NCI-H146 treated with DMSO at 0.1 percent for 48 hours (cell line): ENCODE data around the gene ACR.

ENCODE experiments used
- DNase-seq: peaks from one replicate; lab custom pipeline; 2025; ENCODE audit not compliant: unreplicated experiment; lab: John Stamatoyannopoulos, UW

Gene ACR

DNA sequence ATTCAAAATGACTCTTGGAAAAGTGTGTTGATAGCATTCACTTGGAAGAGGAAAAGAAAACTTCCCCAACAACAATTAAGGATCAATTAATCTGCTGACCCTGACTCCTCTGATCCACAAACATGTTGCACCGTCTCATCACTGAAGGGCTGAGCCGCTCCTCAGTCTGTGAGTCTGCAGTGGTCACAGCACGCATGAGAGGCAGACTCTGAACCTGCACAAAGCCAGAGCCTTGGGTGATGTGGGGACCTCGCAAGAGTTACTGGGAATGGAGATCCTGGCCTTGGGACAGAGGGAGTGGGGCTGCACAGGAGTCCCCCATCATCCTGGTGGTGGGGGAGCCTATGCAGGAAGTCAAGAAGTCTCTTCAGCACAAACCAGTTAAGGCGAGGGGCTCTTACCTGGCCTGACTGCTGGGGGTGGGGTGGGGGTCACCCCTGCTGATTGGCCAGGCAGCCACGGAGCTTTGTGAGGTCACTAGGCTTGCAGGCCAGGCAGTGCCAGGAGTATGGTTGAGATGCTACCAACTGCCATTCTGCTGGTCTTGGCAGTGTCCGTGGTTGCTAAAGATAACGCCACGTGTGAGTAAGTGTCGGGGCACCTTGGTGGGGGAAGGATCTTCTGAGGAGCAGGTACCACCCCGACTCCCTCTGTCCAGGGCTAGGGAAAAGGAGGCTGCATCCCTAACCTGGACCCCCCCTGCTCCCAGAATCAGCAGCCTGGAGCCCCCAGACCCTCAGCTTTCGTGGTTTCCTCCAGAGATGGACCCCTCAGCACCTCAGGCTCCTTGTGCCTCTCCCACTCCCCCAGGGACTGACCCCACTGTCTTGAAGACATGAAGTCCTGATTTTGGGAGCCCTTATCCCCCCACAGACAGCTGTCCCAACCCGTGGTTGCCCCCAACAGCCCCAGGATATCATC, at the start of gene ACR:
TSS of gene ACR (plus strand) at position 477 of the 921 bp plus-strand sequence. CDS start at position 509, 32 bp downstream.
- no peak for DNase-seq

DNA sequence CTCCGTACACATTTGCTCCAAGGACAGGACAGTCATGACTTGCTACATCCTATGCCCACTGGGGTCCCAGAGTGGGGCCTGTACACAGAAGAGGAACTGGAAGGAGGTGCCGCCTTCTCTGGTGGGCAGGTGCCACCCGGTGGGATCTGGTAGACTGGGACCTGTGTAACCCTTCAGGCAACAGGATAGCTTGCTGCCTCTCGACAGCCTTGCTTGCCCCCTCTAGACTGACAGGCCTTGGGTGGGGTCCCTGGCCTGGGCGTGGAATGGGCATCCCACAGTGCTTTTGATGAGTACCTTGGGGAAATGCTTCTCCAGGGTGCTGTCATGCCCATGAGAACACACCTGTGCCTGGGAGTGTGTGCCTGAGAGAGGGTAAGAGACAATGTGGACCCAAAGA, 49.6 kb upstream of the ACR start:
- DNase-seq: no peak

DNA sequence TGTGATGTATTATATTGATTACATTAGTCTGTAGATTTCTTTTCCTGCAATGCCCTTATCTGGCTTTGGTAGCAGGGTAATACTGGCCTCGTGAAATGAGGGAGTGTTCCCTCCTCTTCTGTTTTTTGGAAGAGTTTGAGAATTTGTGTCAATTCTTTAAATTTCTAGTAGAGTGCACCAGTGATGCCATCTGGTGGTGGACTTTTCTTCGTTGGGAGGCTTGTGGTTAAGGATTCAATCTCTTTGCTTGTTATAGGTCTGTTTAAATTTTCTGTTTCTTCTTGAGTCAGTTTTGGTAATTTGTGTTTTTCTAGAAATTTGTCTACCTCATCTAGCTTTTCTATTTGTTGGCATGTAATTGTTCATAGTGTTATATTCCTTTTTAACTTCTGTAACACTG, 46.5 kb upstream of the ACR start:
- no peak for DNase-seq

DNA sequence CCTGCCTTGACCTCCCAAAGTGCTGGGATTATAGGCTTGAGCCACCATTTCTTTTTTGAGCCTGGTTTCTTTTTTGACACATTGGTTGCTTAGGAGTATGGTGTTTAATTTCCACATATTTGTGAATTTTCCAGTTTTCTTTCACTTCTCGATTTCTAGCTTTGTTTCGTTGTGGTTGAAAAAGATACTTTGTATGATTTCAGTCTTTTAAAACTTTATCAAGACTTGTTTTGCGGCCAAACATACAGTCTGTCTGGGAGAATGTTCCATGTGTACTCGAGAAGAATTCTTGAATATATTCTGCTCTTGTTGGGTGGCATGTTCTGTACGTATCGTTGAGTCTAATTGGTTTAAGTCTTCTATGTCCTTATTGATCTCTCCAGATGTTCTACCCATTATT, 44.5 kb upstream of the ACR start:
- DNase-seq: no peak

DNA sequence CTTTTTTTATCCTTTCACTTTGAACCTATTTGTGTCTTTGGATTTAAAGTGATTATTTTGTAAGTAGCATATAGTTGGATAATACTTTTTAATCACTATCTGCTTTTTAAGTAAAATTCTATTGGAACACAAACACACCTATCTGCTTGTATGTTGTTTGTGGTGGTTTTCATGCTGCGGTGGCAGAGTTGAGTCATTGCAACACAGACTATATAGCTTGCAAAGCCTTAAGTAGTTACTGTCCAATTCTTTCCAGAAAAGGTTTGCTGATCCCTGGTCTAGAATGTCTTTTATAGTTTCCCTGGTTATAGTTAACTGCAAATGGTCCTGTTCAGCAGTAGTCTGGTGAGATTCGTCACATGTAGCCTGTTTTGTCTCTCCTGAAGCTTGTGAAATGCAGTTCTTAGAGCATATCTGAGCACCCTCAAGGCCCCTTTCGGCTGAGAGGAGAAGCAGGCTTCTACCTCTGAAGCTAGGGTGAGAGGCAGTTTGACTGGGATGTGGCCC, 43.9 kb upstream of the ACR start:
- no peak for DNase-seq

DNA sequence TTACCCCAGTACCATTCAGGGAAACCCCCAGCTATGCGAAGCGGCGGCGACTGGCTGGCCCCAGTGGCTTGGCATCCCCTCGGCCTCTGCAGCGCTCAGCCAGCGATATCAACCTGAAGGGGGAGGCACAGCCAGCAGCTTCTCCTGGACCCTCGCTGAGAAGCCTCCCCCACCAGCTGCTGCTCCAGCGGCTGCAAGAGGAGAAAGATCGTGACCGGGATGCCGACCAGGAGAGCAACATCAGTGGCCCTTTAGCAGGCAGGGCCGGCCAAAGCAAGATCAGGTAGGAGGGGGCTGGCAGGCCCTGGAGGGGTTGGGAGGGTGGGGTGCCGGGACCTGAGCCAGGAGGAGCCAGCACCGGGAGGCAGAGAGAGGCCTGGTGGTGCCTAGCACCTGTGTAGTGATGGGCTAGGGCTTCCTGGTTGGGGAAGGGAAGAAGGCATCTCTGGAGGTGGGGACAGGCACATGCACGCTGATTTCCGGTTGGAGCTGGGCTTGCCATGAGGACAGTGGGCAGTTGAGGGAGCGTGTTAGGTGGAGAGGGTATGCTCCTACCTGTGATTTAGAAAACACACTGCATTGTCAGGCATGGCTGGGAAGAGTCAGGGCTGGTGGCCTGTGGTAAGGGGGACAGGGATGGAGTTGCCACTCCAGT, 43.1 kb upstream of the ACR start:
- DNase-seq: no peak

DNA sequence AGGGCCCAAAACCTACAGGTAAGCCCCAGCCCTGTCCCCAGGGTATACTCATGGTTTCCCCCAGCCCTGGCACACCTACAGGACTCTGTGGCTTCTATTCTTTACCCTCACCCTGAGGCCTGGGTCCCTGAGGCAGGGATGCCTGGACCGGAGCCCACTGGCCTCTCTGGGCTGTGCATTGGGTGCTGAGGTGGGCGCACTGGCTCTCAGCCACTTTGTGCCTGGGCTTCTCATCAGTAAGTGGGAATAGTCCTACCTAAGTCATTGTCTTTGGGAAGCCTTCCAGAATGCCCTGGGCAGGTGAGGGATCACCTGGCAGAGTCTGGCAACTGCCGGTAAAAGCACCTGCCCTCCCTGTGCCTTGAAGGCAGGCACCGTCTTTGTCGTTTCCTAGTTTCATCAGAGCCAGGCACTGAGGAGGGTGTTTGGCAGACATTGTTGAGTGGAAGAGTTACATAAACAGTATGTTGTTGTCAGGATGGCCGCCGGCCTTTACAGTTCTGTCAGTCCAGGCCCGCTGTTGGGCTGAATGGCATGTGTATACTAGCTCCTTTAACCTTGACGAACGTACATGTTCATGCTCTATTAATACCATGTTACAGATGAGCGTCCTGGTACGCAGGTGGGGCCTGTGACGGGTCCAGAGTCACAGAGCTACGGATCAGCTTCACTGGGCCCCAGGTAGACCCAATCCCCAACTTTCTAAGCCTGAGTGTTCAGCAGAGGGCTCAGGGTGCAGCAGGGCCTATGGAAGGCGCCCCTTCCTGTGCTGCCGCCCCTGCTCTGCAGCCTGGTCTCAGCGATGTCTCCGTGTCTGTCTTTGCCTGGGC, 42.4 kb upstream of the ACR start:
- DNase-seq: no peak

DNA sequence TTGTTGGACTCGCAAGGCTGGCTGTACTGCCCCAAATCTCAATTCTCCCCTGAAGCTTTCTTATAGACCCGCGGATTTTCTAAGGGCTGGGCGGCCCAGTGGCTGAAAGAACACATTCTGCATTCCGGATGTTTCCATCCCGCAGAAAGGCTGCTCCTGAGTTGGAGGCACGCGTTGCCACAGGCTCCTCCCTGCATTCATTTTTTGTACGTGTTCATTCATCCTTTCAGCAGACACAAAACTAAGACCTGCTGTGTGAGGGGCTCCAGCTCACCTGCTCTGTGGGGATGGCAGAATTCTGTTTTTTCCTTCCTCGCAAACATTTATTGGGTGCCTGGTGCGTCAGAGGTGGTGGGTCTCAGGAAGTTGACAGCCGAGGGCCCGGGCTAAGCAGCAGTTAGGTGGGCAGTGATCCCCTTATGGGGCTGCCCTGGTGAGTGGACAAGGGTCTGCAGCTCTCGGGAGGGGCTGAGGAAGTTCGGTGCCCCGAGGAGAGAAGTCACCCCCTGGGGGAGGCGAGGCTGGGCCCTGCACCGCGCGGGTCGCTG, 41.7 kb upstream of the ACR start:
- DNase-seq: no peak

DNA sequence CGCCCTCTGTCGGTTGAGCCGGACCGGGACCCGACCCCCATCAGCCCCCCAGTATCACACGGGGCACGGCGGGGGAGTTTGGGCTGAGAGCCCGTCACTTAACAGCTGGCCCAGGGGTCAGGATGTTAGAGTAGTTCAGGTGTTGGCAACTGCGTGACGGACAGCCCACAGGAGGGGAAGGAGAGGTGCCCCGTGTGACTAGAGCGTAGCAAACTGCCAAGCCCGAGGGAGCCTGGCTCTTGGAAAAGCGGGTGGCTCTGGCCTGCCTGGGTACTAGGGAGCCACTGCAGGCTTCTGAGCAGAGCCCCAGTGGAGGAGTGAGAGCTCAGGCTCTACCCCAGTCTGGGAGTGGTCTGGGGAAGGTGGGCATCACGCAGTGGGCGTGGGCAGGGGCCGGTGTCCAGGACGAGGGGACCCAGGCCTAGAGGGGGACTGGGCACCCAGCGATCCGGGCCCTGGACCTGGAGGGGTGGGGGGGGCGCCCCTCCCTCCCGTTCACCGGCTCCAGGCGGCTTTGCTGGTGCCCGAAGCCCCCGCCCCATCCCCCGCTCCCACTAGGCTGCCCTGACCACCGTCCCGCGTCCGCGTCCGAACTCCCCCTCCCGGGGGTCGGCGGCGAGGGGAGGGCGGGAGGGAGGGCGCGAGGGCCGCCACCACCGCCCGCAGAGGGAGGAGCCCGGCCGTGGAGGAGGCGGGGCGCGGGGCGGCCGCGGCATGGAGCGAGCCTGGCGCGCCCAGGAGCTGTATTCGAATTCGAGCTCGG, 41.0 kb upstream of the ACR start:
- no peak for DNase-seq

DNA sequence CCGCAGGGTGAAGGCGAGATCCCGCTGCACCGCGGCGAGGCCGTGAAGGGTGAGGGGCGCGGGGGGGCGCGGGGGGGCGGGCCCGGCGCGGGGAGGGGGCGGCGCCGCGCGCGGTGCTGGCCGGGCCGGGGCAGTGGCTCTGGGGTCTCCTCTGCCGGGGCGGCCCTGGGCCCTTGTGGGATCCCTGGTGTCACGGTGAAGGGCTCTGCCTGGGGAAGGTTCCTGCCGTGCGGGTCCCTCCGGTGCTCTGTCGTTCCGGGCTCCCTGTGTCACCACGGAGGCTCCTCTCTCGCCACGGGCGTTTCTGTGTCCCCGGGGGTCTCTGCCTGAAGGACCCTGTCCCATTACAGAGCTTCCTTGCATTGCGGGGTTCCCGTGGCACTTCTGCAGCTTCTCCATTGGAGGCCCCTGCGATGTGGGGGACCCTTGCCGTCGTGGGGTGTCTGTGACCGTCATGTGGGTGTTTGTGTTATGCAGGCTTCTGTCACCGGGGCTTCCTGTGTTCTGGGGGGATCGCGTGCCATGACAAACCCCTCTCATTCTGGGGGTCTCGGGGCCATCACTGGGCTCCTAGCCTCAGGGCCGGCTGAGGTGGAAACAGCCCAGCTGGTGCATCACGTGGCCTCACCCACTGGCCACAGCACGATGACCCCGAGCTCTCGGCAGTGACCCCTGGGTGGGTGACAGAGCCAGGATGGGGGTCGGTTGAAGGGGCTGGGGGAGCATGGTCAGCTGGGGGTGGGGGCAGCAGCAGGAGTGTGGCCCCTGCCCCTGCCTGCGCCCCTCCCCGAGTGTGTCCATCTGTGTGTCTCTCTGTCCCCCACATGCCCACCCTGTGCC, 40.1 kb upstream of the ACR start:
- DNase-seq: no peak

DNA sequence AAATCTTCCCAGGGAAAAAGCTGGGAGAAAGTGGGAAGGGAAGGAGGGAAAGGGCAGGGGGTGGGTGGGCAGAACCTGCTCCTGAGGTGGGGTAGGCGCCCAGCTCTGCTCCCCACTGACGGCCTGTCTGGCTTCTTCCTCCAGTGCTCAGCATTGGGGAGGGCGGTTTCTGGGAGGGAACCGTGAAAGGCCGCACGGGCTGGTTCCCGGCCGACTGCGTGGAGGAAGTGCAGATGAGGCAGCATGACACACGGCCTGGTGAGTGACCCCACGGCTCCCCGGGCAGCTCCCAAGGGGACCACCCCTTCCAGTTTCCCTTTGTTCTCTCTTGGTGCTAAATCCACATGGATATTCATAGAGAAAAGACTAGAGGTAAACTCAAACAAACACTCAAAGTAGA, 39.5 kb upstream of the ACR start:
- no peak for DNase-seq

DNA sequence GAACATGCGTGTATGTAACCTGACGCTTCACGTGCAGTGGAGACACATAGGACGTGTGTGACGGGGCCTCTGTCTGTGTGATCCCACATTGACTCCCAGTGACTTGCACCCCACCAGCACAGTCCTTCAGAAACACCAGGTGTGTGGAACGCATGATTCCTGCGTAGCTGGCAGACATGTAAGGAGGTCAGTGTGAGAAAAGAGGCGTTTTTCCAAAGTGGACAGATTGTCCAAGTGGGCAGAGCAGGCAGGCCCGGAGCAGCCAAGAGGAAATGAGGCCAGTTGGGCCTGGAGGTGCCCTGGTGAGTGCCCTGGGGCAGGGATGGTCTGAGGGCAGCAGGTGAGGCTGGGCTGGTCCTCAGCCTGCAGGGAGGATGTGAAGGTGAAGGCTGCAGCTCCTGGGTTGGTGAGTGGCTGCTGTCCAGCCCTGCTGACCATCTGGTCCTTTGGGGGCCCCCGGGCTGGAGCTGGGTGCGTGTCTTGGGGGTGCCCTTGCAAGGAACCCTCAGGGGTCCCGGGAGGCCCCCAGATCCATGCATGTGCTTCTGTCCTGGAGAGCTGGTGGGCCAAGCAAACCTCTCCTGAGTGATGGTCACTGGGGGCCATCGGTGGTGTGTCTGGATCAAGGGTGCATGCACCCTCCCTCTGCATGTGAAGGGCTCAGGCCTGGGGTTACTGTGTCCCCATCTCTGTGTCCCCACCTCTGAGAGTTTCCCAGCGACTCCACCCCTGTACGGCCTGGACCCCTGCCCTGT, 38.8 kb upstream of the ACR start:
- DNase-seq: no peak

DNA sequence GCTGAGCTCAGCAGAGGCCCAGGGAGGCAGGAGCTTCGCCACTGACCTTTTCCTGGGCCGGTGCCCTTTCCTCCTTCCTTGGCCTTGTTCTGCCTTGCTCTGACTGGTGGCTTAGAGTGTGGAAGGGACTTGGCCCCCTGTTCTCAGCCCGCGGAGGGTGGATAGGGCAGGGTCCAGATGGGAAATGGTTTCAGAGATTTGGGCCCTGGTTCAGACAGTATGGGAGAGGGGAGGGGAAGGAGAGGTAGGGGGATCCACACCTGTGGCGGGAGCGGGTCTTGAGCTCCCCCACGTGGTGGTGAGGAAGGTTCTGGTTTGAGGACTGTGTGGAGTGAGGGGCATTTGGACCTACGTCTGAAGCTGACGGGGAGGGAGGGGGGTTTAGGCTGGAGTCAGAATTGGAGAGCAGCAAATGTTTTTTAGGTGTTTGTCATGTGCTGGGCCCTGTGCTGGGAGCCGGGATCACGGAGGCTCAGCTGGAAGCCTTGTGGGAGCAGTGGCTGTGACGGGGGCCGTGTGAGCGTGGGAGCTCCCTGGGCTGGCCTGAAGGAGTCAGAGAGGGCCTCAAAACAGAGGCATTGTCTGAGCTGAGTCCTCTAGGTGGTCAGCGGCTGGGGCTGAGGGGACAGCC, 38.1 kb upstream of the ACR start:
- no peak for DNase-seq

DNA sequence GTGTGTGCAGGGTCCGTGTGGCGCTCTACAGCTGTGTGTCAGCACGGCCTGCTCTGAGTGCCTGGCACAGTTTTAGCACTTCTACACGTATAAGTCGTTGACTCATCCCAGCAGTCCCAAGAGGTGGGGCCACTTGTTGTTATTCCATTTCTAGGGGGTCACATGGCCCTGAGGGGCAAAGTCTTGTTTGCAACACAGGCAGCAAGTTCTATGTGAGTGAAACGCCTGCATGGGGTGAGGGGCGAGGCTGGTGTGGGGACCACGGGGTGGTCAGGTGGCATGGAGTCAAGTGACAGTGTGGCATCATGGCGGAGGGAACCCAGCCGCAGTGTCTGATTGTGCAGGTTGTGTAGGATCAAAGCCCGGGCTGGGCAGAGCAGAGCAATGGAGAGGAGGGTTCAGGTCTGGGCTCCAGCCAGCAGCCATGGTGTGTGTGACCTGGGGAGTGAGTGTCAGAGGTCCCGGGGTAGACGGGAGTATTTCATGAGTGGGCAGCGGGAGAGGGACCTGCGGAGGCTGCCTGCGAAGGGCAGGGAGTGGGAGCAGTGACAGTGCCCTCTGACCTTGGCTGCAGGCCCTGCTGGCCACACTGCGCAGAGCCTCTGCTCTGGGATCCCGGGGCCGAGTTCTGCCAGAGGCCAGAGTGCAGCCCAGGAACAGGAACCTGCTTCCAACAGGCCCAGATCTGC, 37.5 kb upstream of the ACR start:
- DNase-seq: no peak

DNA sequence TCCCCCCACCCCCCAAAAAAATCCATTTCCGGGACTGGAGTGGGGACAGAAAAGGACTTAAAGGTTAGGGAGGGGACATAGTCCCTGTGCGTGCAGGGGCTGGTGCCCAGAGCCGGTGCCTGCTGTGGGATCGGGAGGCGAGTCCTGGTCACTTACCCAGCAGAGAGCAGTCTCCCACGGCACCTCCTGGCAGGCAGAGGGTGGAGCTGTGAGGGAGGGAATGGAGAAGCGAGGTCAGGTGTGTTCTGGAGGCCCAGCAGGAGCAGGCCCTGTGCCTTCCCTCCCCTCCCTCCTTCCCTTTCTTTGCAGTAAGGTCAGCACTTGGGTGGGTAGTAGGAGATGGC, 37.0 kb upstream of the ACR start:
- no peak for DNase-seq

DNA sequence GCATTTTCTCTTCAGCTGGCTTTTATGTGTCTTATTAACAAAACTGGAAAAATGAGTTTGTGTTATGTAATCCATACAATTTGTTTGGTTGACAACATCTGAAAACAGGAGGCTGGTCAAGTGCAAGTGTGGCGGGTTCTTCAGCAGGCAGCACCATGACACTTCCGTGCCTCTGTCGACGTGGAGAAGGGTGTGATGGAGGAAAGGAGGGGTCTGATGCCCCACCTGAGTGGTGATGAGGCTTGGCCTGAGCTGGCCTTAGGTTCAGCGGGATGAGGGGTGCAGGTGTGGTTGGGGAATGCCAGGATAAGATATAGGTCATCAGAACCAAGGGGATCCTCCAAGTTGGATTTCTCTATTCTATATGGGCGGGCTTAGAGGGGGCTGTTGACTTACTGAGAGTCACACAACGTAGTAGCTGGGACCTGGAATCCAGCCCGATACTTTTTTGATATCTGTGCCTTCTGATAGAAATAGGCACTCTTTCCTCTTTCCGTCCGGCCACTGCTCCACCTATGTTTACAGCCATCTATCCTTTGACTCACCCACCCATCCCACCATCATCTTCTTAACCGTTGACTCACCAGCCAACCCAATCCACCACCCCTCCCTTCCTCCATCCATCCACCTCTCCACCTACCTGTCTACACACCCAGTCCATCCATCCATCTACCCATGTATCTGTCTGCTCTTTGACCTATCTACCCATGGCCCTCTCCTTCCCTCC, 36.4 kb upstream of the ACR start:
- DNase-seq: no peak

DNA sequence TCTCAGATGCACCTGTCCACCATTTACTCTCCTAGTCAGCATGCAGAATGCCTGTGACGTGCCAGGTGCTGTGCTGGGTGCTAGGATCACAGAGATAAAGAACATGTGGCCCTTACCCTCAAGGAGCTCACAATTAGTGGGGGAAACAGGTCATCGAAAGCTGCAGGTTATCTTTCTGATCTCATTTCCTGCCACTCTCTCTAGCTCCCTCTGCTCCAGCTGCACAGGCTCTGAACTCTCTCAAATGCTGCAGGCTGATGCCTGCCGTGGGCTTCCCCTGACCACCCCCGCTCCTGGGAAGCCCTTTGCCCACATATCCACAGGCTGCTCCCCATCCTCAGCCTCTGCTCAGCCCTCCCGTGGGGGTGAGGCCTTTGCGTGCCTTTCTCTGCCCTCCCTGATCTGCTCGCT, 35.7 kb upstream of the ACR start:
- DNase-seq: peak; percentile 60
